GM19395 (cell line): ENCODE results near the gene SMTNL2.
"Not testable (repeated sequence)": the region's sequence is repeated elsewhere in the genome, so short reads cannot be mapped to it uniquely, and the experiment has no call there.

Experiments
- ATAC-seq: cut with Tn5 transposase; IDR thresholded peaks from one replicate; pipeline ENCODE4 v1.9.1; 2021; ENCODE audit warnings: mild to moderate bottlenecking, moderate library complexity; ENCODE audit not compliant: unreplicated experiment

The SMTNL2 gene

GRCh38 chr17:4559966-4560365, 24.4 kb upstream of the SMTNL2 start:
- ATAC-seq = no peak

DNA sequence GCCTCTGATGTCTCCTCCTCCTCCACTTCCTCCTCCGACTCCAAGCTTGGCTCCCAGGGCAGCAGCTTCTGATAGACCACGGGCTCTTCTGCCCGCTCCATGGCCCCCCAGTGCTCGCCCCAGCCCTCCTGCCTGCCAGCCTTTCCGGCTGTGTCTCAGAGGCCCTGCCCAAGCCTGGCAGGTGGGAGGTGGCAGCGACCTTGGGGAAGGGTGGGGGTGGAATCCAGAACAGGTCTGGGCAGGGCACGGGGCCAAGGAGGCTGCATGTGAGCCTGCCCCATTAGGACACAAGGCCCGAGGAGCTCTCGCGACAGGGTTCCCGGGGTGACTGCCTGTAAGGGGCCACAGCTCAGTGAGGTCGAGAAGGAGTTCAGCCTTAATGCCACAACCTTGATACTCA, 23.9 kb upstream of the SMTNL2 start, which contains the start of gene GGT6:
Gene GGT6, minus strand, starts transcription at position 157 of the 400 bp plus-strand sequence. Its CDS starts 56 bp downstream, at position 101.
- ATAC-seq = no peak

GRCh38 chr17:4560837-4561256, 23.5 kb upstream of the SMTNL2 start:
- ATAC-seq = no peak

GRCh38 chr17:4562015-4562969, 22.0 kb upstream of the SMTNL2 start:
- ATAC-seq = no peak

GRCh38 chr17:4565209-4566141, 18.9 kb upstream of the SMTNL2 start:
- no peak for ATAC-seq

GRCh38 chr17:4566785-4567184, 17.5 kb upstream of the SMTNL2 start:
- no peak for ATAC-seq

DNA sequence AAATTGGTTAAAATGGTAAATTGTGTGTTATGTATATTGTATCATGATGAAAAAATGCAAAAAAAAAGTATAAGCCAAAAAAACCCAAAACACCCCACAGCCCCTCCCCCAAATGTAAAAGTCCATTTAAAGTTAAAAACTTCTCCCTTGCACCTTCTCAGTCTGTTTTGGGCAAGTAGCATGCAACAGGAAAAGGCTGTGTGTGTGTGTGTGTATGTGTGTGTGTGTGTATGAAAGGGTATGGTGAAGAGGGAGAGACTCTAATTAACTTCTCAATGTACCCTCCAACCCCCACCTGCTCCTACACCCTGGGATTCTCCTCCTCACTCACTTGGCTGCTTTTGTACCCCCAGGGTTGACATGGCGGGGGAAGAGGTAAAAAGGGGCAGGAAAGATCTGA, 14.7 kb upstream of the SMTNL2 start:
- ATAC-seq = no peak

GRCh38 chr17:4572131-4572530, 12.2 kb upstream of the SMTNL2 start:
- no peak for ATAC-seq

GRCh38 chr17:4573115-4573514, 11.2 kb upstream of the SMTNL2 start:
- ATAC-seq = no peak

- ATAC-seq = no peak
These were observed 10.7 kb upstream of the SMTNL2 start for GRCh38 chr17:4573669-4574068.

- ATAC-seq = no peak
These were observed 9.8 kb upstream of the SMTNL2 start for GRCh38 chr17:4574448-4575045.

DNA sequence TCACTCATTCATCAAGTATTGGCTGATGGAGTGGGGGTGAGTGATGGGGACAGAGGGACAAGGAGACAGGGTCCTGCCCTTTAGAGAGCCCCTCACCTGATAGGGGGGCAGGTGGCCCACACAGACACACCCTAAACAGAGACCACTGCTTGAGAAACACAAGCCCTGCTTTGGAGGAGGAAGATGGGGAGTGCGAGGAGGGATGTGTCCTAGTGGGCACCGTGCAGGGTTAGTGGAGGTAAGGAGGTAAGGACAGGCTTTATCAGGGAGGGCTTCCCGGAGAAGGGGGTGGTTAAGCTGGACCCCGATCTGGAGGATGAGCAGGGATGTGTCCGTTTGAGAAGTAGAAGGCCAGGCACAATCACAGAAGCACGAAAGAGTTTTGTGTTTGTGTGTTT, 8.2 kb upstream of the SMTNL2 start:
- ATAC-seq = no peak

DNA sequence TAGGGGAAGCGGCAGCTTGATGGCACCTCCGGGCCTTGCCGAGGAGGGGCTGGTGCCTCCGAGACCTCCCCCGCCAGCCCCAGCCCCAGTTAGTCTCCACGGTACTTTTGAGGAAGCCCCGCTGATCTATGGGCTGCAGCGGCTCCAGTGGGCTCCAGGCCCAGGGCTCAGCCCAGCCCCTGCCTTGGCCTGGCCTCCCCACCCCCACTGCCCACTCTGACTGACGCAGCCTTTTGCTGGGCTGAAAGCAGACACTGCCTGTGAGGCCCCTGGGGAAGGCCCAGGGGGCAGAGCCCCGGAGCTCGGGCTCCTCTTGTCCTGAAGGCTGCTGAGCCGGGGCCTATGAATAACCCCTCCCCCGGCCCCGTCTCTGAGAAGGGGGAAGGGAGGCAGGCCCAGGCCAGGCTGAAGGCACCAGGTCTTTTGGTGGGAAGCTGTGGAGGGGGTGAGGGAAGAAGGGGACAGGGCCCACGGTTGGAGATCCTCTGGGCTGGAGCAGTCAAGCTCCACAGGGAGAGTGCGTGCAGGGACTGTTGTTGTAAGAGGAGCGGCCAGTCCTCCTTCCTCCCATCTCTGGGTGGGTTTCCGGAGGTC, 7.5 kb upstream of the SMTNL2 start:
- no peak for ATAC-seq

DNA sequence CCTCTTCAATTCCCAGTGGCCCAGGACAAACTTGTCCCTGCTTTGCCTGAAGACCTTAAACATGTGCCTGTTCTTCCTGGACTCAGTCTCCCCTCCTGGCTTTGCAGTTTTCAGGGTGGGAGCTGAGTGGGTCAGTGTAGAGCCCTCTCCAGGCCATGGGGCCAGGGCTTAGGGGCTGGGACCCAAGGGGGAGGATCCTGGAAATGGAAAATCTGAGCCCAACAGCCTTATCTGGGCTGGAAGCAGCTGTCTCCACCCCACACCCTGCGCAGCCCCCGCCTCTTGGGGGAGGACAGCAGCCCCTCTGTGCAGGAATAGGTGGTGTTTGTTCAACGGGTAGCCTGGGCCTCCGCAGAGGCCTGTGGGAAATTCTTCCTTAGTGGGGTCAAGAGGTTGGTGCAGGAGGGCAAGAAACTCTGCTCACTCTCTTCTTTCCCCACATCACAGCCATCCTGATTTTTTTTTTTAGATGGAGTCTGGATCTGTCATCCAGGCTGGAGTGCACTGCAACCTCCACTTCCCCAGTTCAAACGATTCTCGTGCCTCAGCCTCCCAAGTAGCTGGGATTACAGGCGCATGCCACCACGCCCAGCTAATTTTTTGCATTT, 6.8 kb upstream of the SMTNL2 start:
- no peak for ATAC-seq

DNA sequence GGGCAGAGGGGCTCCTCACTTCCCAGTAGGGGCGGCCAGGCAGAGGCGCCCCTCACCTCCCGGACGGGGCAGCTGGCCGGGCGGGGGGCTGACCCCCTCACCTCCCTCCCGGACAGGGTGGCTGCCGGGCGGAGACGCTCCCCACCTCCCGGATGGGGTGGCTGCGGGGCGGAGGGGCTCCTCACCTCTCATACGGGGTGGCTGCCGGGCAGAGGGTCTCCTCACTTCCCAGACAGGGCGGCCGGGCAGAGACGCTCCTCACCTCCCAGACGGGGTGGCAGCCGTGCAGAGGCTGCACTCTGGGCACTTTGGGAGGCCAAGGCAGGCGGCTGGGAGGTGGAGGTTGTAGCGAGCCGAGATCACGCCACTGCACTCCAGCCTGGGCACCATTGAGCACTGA, 6.0 kb upstream of the SMTNL2 start:
- not testable (repeated sequence) for ATAC-seq

DNA sequence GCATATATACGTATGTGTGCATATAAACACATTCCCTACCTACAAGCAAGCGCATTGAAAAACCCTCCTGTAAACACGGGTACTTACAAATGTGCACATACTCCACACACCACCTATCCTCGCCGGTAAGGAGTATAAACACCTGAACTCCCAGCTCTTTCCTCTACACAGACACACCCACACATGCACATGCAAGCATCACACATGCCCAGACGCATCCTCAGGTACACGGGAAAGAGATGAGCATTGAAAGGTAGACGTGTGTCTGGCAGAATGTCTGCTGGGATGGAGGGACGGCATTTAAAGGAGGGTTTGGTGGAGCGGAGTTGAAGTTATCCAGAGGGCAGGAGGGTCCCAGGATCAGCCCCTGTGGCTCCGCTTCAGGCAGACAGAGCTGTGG, 4.7 kb upstream of the SMTNL2 start:
- ATAC-seq = no peak

DNA sequence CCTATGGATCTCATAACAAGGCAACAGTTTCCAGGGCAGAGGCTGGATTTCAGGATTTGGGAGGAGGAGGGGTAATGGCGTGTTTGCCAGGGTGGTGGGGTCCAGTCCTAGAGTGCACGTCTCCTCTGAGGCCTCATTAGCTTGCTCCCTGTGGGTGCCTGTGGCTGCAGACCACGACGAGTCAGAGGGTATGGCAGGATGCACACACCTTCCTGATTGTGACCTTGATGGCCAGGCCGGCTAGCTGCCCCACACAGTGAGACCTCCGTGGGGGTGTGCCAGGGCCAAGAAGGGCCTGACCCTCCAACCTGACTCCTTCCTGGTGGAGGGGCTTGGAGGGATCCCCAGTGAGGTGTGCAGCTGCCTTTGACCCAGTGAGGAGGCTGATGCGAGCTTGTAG, 4.0 kb upstream of the SMTNL2 start:
- ATAC-seq = no peak

GRCh38 chr17:4582101-4582501, 2.2 kb upstream of the SMTNL2 start:
- no peak for ATAC-seq

- ATAC-seq = no peak
These were observed 1.6 kb upstream of the SMTNL2 start for GRCh38 chr17:4582691-4583090.

GRCh38 chr17:4583206-4583605, 1.1 kb upstream of the SMTNL2 start:
- no peak for ATAC-seq
